Middle frontal gyrus (tissue), 1 donor: ENCODE results near the gene CCNH.

Experiments used
- DNase-seq: peaks from one replicate; pipeline ENCODE4 v3.0.0-alpha.2; 2015; ENCODE audit warnings: low spot score; ENCODE audit errors: extremely low spot score

Gene CCNH

DNA sequence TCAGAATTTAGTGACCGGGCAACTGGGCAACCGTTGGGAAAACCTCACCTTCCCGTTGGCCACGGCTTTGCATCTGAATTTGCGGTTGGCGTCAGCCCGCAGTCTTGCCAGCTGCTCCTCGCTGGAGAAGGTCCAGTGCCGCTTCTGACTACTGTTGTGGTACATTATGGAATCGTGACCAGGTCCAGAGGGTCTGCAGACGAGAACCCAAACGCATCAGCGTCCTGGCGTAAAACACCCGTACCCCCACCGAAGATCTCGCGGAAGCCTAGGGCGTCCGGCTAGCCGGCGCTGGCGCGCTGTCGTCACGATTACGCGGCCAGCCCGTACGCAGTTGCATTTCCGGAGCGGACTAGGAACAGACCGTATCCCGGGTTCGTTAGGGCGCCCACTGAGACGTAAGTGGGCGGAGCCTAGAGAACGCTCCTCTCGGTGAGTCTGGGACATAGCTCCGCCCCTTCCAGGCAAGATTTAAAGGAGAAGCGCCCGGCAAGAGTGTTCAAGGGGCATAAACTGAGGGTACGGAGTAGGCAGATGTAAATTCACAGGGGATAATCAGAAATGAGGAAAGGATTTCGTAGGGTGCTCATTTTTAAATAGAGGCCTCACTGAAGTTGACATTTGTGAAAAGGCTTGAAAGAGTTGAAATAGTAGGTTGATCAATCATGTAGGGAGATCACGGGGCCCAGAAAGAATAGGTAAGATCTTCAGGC is at the start of gene CCNH:
TSS of gene CCNH (minus strand) at position 301 of the 713 bp plus-strand sequence. CDS start at position 165, 136 bp downstream.
- DNase-seq = peak; percentile 99

DNA sequence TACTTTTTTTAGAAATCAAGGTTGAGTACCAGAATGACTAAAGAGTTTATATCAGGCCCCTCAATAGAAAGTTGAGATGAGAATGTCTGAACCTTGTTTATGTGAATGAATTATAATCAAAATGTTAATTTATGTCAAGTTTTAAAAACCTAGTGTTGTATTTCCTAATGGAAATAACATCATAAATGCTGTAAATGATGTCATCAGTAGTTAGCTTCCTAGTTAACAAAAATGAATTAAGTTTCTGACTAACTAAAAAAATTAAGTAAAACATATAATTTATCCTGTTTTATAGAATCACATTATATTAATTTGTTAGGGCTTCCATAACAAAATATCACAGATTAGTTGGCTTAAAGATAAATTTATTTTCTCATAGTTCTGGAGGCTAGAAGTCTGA is 45.0 kb upstream of the CCNH start:
- no peak for DNase-seq

DNA sequence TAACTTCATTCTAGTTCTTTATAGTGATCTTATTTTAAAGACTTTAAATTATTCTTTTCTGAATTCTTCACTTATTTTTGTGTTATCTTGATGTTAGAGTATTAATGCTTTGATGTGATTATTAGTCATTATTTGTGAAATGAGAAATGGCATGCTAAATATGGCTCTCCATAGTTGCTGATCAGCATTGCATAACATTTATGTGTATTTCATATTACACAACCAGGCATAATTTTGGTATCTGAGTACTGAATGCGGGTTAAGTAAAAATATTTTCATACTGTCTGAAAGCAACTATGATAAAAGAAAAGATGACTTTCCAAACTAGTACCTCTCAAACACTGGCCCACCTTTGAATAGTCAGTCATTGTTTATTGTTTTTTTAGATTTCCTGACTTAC is 41.1 kb upstream of the CCNH start:
- DNase-seq = no peak

DNA sequence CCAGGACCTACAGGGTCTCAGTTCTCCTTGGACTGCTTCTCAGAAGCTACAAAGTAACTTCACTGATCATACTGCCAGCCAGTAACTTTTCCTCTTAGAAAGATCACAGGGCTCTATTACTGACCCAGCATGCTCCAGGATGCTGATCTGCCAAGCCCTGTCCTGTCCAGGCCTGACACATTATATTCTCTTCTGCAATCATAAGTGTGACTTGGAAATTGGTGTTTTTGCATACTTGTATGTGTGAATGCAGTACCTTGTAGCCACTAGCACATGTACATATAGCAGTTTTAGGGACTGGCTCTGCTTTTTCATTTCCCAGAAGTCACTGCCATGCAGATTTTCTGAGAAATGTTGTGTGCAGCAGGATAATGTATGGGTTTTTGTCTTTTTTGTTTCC is 40.1 kb upstream of the CCNH start:
- DNase-seq = no peak

DNA sequence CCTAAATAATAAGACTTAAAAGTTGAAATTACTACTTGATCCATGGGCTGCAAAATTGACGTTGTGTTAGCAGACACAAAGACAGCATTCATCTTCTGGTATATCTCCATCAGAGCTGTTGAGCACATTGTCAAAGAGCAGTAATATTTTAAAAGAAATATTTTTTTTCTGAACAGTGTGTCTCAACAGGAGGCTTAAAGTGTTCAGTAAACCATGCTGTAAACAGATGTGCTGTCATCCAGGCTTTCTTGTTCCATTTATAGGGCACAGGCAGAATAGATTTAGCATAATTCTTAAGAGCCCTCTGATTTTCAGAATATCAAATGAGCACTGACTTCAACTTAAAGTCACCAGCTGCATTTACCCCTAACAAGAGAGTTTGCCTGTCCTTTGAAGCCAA is 29.7 kb upstream of the CCNH start:
- DNase-seq = no peak

DNA sequence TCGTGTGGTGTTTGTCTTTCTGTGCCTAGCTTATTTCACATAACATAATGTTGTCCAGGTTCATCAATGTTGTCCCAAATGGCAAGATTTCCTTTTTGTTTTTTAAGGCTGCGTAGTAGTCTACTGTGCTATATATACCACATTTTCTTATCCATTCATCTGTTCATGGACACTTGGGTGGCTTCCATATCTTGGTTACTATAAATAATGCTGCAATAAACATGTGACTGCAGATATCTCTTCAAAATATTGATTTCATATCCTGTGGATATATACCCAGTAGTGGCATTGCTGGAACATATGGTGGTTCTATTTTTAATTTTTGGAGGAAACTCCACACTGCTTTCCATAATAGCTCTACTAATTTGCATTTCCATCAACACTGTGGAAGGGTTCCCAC is 25.5 kb upstream of the CCNH start:
- no peak for DNase-seq

DNA sequence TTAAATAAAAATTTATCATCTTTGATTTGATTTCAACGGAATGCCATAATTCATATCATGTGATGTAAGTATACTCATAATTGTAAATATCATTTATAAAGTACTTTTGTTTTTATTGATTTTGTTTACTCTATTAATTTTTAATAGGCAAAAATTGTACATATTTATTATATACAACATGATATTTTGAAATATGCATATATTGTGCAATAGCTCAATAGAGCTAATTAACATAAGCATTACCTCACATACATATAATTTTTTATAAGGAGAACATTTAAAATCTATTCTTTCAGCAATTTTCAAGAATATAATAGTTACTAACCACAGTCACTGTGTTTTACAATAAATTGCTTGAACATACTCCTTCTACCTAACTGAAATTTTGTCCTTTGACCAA is 25.0 kb upstream of the CCNH start:
- DNase-seq = no peak

DNA sequence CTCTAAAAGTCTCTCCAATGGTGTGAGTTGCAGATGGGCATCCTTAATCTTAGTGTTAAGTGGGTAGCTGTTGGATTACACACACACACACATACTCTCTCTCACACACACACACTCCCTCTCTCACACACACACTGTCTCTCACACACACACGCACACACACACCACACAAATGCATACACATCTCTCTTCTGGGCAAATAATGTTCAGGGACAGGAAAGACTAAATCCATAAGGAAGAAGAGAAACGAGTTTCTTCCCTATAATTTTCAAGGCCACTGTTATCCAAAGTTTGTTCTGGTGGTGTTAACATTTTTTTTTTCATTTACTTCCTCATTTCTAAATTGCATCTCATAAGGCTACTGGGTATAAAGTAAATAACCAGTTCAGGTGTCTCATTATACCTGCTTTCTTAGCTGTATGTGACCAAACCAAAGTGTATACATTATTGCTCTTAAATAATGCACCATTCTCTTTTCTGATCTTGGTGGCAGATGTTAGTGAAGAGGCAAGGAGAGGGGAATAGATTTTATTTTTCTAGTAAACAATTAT is 22.5 kb upstream of the CCNH start:
- DNase-seq = no peak

DNA sequence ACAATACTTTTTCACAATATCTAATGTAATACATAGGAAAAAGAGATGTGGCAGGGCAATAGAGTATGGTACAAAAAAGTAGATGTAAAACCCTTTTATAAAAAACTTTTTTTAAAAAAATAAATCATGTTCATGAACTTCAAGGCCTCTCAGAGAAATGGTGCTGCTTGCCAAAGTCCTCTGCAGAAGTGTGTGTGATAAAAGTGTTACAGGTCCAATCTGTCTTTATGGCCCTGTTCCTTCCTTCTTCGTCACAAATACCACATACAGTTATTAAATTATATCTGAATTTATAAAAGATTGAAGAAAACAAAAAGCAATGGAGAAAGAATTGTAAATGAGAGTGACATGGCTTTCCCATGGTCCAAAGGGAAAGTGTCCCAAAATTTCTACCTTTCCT is 21.7 kb upstream of the CCNH start:
- no peak for DNase-seq

DNA sequence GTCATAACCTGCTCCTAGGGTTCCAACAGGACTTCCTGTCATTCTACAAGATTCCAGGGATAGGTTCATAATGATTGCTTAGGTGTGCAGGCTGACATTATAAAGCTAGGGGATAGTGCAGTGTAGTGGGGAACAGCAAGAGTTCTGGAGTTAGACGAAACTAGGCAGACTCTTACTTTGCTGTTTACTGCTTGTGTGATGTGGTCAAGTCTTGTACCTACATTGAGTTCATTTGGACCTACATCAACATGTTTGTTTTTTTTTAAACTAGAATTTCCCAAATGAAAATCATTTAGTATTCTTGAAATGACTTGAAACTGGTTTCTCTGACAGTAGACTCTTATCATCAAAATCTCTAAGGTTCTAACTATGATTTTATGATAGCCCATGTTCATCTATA is 21.2 kb upstream of the CCNH start:
- DNase-seq = no peak

DNA sequence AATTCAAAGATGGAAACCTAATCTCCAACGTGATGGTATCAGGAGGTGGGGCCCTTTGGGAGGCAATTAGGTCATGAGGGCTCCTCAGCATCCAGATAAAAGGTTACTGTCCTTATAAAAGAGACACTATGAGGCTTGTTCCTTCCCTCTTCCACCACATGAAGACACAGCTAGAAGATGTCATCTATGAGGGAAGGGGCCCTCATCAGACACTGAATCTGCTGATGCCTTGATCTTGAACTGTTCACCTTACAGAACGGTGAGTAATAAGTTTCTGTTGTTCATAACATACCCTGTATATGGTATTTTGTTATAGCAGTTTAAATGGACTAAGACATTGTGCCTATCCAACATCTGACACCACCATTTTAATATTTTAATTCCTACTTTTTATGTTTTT is 19.7 kb upstream of the CCNH start:
- no peak for DNase-seq

DNA sequence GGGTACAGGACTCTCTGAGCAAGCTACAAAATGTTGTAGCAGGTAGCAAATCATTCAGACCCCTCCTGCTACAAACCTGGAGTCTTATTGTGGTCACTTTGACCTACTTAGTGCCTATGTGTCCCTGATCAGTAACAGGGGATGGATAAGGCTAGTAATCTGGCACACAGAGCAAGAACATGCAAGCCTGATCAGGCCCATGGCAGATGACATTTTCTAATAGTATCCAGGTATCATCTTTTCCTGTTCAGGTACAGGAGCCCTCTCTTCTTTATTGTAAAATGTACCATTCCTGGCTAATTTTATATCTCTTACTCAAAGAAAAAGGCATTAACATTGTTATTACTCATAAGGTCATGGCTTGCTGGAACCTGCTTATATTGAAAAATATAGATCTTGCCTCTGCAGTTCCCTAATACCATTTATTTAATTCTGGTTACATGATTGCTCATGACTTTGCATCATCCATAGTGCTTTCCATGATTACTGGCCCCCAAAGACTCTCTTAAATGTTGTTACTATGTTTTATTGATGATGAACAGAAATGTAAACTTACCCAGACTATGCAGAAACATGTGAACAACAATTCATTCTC is 18.2 kb upstream of the CCNH start:
- no peak for DNase-seq

DNA sequence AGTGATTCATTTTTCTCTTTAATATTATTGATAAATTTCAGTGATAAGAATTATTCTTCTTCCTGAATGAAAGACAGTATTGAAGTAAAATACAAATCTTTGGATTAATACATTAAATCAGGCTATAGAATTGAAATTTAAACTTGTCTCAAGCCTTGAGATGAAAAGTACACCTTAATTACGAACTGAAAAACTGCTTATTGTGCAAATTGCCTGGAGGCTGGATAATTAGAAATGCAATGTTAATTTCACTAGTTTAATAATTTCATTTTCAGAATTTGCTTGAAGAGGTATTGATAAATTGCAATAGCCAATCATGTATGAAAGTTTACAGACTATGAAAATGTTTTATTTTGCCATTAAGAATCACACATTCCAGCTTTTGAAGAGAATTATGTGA is 11.0 kb upstream of the CCNH start:
- DNase-seq = no peak

DNA sequence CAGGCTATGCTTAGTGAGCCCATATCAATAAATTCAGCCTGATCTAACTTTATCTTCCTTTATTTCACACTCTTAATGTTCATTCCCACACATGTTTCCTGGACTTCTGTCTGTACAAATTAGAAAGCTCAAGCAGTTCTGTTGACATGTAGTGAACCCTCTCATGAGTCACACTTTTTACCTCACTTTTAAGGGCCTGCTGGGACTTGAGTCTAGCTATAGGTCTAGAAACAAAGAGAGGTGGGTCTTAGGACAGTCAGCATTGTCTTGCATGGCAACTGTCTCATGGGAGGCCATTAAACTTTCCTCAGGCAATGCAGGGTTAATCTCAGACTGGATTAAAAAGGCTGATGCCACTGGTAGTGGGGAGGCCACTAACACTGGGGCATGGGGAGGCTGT is 8.6 kb upstream of the CCNH start:
- DNase-seq = no peak

DNA sequence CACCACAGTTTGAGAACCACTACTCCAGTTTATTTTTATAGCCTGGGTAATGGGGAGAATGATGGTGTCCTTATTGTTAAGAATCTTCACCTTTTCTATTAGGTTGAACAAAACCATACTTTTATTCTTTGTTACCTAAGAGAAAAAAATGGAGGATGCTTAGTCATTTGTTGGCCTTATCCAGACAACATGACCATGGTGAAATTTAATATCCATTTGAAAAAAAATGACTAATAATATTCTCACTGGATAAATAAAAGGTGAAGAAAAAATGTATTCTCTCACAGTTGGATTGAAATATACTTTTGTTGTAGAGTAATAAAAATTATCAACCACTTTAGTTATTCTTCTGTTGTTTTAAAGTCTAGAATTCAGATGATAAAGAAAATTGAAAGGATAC is 5.8 kb upstream of the CCNH start:
- DNase-seq = no peak

DNA sequence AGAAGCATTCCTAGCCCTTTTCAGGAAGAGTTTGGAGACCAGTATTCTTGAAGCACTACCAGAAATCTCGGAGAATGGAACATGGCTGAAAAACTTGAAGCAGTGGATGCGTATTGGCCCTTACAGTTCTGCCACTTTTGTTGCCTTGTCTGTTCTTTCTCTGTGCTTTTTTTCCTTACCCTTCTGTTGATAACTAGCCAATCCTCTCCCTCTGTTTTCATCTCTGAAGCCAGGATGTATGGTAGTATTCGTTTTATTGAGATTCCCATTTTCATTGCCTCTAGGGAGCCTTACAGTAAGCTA is 564 bp upstream of the CCNH start:
- no peak for DNase-seq

DNA sequence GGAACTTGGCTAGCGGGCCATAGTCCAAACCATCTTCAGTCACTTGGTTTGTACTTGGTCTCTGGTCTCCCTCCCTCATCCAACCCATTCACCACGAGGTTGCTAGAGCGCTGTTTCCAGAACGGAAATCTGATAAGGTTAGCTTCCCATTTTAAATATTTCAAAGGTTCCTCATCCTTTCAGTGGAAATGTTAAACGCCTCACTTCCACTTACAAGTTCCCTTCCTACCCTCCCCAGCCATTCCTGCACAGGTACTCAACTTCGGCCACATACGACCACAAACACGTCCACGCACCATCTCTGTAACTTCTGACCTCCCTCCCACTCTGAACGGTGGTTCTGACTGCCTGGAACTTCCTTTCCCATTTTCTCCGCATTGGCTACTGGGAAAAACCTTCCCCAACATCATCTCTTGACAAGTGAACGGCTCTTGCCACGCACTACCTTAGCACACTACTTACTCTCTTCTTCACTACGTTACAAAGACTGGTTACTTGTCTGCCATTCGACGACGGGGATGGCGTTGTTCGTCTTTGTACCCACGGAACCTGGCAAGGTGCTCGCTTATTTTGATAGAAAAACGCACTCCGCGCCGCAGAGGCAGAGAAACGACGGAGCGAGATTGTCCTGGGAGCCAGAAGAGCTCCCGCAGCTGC is 629 bp downstream of the CCNH start:
- DNase-seq = no peak

DNA sequence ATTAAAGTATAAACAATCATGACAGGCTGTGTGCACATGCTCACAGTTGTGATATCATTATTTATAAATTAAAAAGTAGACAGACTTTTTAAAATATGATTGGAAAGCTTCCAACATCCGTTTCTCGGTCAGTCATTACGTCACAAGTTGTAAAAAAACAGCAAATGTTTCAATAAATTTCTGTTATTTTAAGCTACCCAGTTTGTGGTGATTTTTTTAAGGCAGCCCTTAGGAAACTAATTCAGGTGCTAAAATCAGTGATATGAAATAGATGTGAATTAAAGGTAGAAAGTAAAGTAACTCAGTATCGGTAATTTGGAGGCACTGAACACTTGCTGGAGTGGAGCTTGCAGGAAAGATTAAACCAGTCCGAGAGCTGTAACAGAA is 1.2 kb downstream of the CCNH start:
- DNase-seq = no peak

DNA sequence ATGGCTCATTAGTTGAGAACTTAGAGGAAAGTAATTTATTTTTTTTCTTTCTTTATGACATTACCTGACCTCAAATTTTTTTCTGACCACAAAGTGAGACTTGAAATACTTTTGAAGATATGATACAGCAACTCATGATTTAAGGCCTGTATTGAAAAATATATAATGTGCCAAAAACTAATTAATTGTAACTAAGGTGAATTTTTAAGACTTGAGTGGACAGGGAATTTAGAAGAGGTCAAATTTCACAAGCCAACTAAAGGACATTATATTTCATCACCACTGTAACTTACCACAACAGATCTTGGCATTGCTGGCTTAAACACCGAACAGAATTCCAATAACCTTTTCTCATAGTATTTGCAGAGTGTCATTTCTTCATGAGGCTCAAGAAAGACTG is 1.8 kb downstream of the CCNH start:
- no peak for DNase-seq

DNA sequence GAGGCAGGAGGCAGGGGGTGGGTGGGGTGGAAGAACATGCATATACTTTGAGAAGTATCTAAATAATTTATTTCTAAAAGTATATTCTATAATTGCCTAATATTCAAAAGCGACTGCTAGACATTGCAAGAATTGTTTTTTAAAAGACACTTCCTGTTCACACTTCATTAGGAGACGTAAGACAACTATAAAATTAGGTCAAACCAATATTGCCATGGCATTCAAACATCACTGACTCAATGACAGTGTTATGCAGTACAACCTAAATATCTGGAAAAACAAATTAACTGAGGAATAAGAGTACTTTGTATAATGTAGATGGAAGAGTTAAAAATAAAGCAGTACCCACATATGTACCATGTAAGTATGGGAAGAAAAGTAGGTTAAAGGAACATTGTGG is 4.5 kb downstream of the CCNH start:
- DNase-seq = no peak

DNA sequence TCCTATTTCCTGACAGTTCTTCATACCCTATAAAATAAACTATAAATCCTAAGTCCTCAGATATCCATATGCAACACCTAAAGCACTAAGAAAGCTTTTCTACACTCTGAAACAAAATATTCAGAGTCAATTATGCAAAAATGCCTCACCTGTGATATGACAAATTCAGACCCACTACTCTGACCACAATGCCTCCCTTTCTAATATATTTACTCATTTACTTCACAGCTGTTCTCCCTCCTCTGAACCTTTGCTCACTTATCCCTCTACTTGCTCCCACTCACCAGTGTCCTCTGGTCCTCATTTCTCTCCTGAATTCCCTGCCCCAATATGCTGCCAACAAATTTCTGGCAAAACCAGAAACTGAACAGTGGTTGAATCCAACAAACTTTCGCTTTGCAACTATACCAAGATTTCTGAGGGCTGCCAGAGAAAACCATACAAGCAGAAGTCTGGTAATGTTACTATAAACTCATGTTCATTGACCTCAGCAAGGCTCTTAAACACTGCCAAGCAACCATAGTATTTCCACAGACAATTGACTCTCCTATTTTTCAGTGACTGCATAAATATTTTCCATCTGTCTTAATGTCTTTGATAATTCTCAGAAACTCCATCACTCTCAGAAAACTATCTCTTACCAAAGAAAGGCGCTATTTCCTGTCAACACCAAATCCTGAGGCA is 7.1 kb downstream of the CCNH start:
- no peak for DNase-seq

DNA sequence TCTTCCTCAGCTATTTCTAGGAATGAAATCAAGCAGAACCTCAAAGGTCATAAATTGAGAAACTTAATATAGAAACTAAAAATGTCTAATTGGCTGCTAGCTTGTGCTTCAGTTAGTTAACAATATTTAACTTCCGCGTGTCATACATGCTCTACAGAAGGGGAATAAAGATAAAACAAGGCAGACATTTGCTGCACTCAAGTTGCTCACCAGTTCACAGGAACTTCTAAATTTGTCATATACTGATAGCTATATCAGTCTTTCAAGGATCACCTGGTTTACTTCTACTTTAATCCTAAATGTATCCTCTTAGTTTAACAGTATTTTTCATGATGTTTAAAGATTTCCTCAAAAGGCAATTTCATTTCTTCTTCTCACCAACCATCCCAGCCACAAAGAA is 8.4 kb downstream of the CCNH start:
- no peak for DNase-seq
